ENCODE measurements around the gene ARHGAP26.
"Not testable (repeated sequence)": the region's sequence is repeated elsewhere in the genome, so short reads cannot be mapped to it uniquely, and the experiment has no call there.

The ARHGAP26 gene

DNA sequence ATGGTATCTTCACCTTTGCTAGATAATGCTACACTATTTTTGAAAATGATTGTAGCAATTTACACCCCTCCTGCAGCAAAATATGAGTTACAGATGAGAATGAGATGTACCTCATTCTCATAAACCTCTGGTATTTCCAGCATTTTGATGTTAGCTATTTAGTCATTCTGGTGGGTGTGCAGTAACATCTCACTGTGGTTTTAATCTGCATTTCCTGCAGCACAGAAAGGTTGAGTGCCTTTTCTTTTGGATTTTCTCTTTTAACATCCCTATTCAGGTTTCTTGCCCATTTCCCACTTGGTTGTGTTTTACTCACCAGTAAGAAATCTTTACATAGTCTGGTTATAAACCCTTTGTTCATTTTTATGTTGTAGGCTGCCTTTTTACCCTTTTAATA lies 427.1 kb downstream of the ARHGAP26 start:
- DNase-seq: no peak

GRCh38 chr5:143198332-143198731 lies 428.2 kb downstream of the ARHGAP26 start:
- DNase-seq: no peak

DNA sequence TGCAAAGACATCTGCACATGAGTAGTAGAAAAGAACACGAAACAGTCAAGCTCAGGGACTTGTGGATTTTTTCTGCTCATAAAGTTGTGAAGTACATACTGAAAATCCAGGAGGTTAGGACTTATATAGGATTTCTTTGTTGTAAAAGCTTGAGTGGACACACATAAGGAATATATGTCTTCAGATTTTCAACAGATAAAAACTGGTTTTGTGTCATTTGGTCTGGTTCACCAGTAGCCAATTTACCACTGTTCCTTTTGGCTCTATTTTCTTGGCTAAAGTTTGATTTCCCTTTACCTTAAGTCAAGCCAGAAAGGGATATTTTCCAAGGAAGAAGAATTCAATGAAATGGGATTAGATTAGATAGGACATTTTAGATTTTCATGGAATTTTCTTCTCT lies 429.0 kb downstream of the ARHGAP26 start:
- DNase-seq: no peak

GRCh38 chr5:143199843-143200242 lies 429.7 kb downstream of the ARHGAP26 start:
- DNase-seq: no peak

GRCh38 chr5:143200781-143201398 lies 430.7 kb downstream of the ARHGAP26 start:
- DNase-seq: no peak

- DNase-seq: no peak
These were observed 431.4 kb downstream of the ARHGAP26 start for GRCh38 chr5:143201589-143201988.

DNA sequence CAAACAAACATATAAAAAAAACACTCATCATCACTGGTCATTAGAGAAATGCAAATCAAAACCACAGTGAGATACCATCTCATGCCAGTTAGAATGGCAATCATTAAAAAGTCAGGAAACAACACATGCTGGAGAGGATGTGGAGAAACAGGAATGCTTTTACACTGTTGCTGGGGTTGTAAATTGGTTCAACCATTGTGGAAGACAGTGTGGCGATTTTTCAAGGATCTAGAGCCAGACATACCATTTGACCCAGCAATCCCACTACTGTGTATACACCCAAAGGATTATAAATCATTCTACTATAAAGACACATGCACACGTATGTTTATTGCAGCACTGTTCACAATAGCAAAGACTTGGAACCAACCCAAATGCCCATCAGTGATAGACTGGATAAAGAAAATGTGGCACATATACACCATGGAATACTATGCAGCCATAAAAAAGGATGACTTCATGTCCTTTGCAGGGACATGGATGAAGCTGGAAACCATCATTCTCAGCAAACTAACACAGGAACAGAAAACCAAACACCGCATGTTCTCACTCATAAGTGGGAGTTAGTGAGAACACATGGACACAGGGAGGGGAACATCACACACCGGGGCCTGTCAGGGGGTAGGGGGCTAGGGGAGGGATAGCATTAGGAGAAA lies 433.3 kb downstream of the ARHGAP26 start:
- not testable (repeated sequence) for DNase-seq

DNA sequence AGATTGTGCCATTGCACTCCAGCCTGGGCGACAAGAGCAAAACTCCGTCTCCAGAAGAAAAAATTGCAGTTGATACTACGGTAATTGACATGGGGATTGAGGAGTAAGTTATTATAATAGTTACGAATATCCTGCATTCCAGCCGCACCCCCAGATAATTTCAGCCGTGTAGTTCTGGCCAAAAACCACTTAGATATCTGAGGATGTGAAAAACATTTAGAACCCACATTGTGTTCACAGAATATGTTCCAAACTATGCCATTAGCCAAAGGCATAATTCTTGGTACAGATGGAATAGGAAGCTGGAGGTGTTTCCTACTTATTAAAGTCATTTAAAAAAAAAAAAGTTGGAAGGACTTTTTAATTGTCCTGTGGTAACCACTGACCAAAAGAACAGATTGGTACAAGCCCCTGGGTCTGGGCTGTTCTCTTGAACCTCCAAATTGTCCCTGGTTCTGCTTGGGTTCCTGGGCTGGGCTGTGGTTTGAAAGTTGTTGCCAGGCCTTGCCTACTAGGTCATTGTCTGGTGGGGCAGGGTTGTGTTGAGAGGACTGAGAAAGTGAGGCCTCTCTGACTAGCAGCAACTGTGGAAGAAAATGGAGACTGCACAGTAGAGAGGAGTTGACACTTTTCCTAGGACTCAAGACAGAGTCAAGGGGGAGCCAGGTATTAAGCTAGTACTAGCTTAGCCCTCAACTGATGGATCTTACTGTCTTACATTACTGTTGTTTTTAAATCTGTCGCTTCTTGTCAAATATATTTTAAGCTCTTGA lies 434.5 kb downstream of the ARHGAP26 start:
- DNase-seq: no peak

DNA sequence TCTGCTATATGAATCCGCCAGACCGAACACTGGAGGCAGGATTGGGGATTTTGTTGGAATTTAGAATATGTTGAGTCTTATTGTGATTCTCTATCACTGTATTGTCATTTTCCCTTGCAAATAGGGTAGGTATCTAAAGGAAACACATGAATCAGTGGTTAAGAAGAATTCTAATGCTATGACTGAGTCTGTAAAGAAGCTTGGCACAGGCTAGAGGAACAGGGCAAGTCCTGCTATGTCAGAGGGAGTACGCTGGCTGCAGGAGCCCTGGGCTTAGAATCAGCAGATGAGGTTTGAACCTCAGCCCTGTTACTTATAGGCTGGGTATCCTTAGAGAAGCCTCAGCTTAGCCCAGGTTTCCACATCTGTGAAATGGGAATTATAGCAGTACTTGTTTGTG lies 435.2 kb downstream of the ARHGAP26 start:
- no peak for DNase-seq

DNA sequence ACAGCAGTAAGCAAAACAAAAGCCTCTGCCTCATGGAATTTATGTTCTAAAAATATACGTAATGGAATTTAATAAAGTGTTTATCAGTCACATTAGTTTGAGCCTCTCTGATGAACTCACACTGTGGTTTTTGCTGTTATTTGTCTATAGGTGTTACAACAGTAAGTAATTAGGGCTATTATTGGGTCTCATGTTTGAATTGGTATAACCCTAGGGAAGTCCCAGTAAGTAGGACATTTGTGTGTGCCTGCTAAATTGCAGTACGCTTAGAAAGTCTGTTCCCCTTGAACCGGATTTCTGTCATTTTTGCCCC lies 435.7 kb downstream of the ARHGAP26 start:
- no peak for DNase-seq

GRCh38 chr5:143206196-143207053 lies 436.2 kb downstream of the ARHGAP26 start:
- no peak for DNase-seq

DNA sequence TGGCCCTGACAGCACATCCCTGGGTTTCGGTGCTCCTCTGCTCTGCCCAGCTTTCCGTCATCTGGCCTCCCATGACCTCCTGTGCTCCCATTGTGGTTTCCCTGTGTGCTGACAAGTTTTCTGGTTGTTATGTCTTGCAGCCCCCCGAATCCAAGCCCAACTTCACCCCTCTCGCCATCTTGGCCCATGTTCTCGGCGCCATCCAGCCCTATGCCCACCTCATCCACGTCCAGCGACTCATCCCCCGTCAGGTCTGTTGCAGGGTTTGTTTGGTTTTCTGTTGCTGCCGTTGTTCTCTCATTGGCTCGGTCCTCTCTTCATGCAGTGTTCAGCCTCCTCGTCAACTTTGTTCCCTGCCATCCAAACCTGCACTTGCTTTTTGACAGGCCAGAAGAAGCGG lies 436.9 kb downstream of the ARHGAP26 start:
- no peak for DNase-seq

- DNase-seq: no peak
These were observed 437.6 kb downstream of the ARHGAP26 start for GRCh38 chr5:143207563-143208364.

- DNase-seq: no peak
These were observed 438.1 kb downstream of the ARHGAP26 start for GRCh38 chr5:143208365-143208641.

DNA sequence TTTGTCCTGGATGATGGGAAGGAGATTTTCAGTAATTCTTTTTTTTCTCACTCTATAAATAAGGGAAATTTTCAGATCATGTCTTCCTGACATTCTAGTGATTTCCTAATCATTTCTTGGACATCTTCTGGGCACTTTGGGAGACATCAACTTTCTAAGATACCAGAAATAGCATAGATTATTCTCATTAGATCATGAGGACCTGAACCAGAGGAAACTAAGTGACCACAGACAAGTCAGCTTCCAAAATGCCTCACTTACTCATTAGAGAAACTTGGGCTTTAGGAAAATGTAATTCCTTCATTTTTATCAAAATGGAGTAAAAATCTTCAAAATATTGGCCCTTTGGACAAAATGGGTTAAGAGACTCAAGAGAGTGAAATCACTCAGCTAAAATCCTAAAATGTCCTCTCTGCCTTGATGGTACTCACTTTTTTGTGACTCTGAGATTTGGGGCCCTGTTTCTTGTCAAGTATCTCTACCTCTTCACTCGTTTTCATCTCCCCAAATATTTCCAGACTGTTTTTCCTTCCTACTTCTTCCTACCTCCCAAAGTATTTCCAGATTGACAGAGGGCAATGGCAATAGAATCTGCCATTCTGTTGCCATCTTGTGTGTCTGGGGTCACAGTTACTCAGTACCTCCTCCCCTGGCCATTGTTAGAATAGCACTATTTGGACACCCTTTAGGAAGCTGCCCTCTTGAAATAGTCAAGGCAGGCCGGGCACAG lies 438.8 kb downstream of the ARHGAP26 start:
- DNase-seq: no peak

DNA sequence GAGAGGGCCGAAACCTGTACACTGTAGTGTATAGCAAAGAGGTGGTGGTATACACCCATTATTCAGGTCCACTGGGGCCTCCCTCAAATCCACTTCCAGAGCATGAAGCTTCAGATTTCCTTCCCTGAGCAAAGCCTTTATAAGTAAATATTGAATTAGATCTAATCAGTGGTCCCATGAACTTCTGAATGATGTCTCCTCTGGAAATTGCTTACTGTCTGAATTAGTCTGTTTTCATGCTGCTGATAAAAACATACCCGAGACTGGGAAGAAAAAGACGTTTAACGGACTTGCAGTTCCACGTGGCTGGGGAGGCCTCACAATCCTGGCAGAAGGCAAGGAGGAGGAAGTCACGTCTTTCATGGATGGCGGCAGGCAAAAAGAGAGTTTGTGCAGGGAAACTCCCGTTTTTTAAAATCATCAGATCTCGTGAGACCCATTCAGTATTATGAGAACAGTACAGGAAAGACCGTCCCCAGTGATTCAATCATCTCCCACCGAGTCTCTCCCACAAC lies 439.8 kb downstream of the ARHGAP26 start:
- DNase-seq: no peak

DNA sequence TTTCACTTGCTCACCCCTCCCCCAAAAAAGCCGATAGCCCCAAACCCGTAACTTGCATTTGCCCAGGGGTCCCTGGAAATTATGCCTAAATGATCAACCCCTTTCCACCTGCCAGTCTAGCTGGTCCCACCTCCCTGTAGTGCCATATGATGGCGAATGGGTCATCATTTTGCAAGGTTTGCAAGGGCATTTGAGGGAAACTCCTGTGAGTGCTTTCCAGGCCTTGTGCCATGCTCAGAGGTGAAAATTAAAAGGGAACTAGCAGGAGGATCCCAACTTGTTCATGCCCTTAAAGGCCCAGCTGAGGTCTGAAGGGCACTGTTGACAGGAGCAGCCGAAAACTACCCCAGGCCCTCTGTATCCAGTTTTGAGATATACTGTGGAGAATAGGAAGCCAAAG lies 440.4 kb downstream of the ARHGAP26 start:
- DNase-seq: no peak

- no peak for DNase-seq
These were observed 442.1 kb downstream of the ARHGAP26 start for GRCh38 chr5:143212261-143212660.

DNA sequence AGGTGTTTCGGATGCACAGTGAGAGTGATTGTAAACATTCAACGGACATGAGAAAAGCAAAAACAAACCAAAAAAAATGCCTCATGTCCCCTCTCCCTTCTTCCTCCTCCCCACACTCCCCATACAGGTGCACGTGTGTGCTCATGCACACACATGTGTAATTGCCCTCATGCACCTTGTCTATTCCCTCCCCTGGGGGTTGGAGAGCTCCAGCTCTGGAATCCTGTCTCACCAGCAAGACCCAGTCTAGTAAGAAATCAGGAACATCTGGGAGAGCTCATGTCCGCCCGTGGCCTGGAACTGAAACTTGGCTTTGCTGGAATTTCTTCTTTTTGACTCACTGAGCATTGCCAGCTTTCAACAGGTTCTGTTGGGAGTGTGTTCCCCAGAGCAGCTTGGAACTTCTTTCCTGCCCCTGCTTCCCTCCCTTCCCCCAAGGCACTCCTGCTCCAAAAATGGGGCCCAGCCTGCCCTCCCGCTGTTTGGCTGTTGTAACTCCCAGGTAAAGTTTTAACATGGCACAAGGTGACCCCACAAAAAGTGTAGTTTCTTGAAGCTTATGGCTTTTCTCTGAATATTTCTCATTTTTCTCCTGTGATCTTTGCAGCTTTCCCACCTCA lies 443.2 kb downstream of the ARHGAP26 start:
- DNase-seq: no peak

DNA sequence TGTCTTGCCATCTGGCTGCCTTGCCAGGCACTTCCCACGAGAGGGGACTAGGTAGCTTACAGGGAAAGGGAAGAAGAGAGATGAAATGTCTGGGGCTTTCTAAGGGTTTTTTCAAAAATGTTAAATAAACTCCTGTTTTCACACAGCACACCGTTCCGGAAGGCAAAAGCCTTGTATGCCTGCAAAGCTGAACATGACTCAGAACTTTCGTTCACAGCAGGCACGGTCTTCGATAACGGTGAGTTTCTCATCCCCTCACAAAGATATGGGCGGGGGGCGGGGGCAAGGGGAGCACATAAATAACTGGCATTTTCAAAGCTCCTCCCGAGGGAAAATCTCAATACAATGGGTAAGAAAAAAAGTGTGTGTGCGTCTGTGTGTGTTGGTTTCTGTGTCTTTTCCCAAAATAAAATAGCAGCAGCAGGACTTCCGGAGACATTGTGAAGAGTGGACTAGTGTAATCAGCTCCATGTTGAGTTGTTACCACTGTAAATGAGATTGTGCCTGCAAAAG lies 443.7 kb downstream of the ARHGAP26 start:
- DNase-seq: no peak

DNA sequence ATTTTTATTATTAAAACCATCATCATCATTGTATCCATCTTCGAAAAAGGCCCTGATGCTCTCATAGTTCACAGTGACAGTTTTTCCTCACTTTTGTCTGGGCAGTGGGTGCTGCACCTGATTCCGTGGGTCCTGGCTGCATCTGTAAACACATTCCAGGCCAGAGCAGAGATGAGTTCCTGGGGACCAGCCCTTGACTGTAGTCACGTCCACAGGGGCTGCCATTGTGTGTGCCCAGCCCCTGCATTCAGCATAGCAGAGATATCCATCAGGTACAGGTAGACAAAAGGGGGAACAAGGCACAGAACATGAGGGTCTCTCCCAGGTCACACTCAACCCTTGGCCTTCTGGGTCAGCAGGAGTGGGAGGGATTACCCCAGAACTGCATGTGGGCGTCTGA lies 444.3 kb downstream of the ARHGAP26 start:
- DNase-seq: no peak
